Kidney (tissue), 14 donors: ENCODE data around the gene CEP120. TPM values are rescaled to one million over a fixed set of nuclear protein-coding genes. Genes with fewer than 3 reads are reported as not detected.

Source experiments
- DNase-seq, 5 donors: peaks; one replicate each; pipeline ENCODE4 v3.0.0-alpha.2; 2013 to 2020
- FAIRE-seq: peaks from 2 replicates; lab custom pipeline; 2012; peaks lifted over from hg19 to GRCh38; lab: Jason Lieb, UNC
- H3K27ac ChIP-seq, 2 donors: one replicate each; pipeline ENCODE4 v1.7.0; 2013; ENCODE audit warnings: low read depth in 2 of 2, low read length in 2 of 2, inconsistent platforms in 1 of 2
- H3K27me3 ChIP-seq: one replicate; pipeline ENCODE4 v1.7.1; 2013; ENCODE audit warnings: low read length, inconsistent platforms; ENCODE audit not compliant: control insufficient read depth, insufficient read depth
- H3K36me3 ChIP-seq, 3 donors: one replicate each; pipeline versions ENCODE4 v1.7.0 to v1.7.1; 2013; ENCODE audit warnings: low read length in 3 of 3, control low read depth in 1 of 3, inconsistent platforms in 1 of 3; ENCODE audit not compliant: insufficient read depth in 3 of 3, control insufficient read depth in 2 of 3
- H3K4me1 ChIP-seq, 3 donors: one replicate each; pipeline versions ENCODE4 v1.7.0 to v1.7.1; 2013; ENCODE audit warnings: low read length in 3 of 3, inconsistent platforms in 1 of 3, low read depth in 1 of 3; ENCODE audit not compliant: control insufficient read depth in 2 of 3, insufficient read depth in 2 of 3
- H3K4me3 ChIP-seq, 3 donors: one replicate each; pipeline versions ENCODE4 v1.7.0 to v1.8.1; 2013; ENCODE audit warnings: low read length in 3 of 3, control low read depth in 1 of 3, inconsistent platforms in 1 of 3
- H3K9ac ChIP-seq, 3 donors: one replicate each; pipeline versions ENCODE4 v1.7.0 to v1.7.1; 2013; ENCODE audit warnings: low read length in 3 of 3, control low read depth in 1 of 3, inconsistent platforms in 1 of 3
- H3K9me3 ChIP-seq, 3 donors: one replicate each; pipeline versions ENCODE4 v1.7.0 to v1.7.1; 2013; ENCODE audit warnings: low read length in 3 of 3, control low read depth in 1 of 3, inconsistent platforms in 1 of 3; ENCODE audit not compliant: control insufficient read depth in 2 of 3, insufficient read depth in 1 of 3
- CTCF ChIP-seq: IDR thresholded peaks from 3 replicates; pipeline ENCODE4 v1.5.1; 2012; ENCODE audit warnings: mild to moderate bottlenecking, moderate library complexity, borderline replicate concordance; ENCODE audit not compliant: insufficient read depth; ENCODE audit errors: extremely low read depth
- intact Hi-C: fragments of 100-400 bp; cut with DNase I; formaldehyde crosslinking; loops from one replicate; pipeline ENCODE4 v1.11.1; 2022
- polyA plus RNA-seq: library from polyadenylated mRNA; stranded (reverse); fragments of 350-450 nt; fragmentation: Illumina TruSeq; extraction: RNeasy Lipid Tissue Mini Kit (QIAGEN cat#74804); gene quantifications from one replicate; pipeline ENCODE4 v1.2.3, GENCODE V29; 2014; ENCODE audit warnings: low read depth, low replicate concordance; ENCODE audit not compliant: insufficient read depth
- total RNA-seq: library from RNA; stranded (reverse); fragmentation: NEBNext Ultra II Directional; extraction: Animal tissue kit (Norgen Biotek cat#: 25700); gene quantifications from one replicate; pipeline ENCODE4 v1.2.1, GENCODE V29; 2021
- donor health status: control.
- donor health status: control.
- donor health status: control.
- donor health status: control.
- donor health status: control.
- donor health status: DM: yes; HTN: yes; CAD: no.
- donor health status: Normal renal cell carcinoma (clear cell type).

Gene CEP120
- total and polyA plus RNA-seq, 2 donors from 2014 or later = 4.6 to 22.1 TPM

GRCh38 chr5:123448743-123449142, 25.5 kb upstream of the CEP120 start:
- H3K36me3 ChIP-seq = no peaks in the 10 kb centered on the region
- H3K9ac ChIP-seq = no peak overlapping the region
- intact Hi-C loops = no loop called here
- no peaks in the 10 kb centered on the region for H3K9me3 ChIP-seq
- TF ChIP-seq CTCF = no peak
- no peaks in the 10 kb centered on the region for H3K4me1 ChIP-seq
- no peak overlapping the region for H3K27ac ChIP-seq
- DNase-seq (no peak), FAIRE-seq (no peak)
- H3K27me3 ChIP-seq = no peaks in the 10 kb centered on the region
- no peak overlapping the region for H3K4me3 ChIP-seq

DNA sequence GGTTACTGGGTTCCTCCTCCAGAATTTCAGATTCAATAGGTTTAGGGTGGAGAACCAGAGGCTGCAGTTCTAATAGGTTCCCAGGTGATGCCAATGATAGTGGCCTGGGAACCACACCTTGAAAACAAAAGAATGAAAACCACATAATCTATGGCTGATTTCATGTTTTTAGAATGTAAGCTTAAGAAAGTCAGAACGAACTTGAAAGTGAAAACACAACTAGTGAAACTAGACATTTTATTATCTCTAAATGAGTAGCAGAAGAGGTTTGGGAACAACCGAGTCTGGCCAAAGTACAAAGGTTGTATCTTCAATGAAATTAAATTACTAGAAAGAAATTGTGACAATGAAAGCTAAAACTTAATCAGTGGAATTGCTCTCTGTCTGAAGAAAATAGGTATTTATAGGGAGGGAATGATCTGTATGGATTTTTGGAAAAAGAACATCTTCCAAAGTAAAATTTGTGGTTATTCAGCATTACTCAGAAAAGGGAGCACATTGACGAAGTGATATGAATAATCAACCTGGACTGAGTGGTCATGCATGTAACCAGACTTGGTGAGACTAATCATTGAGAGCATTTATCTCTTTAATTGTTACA, 24.9 kb upstream of the CEP120 start:
- no peaks in the 10 kb centered on the region for H3K27me3 ChIP-seq
- intact Hi-C loops = no loop called here
- no peak overlapping the region for H3K27ac ChIP-seq
- no peaks in the 10 kb centered on the region for H3K9me3 ChIP-seq
- H3K36me3 ChIP-seq = no peaks in the 10 kb centered on the region
- H3K4me3 ChIP-seq = no peak overlapping the region
- H3K9ac ChIP-seq = no peak overlapping the region
- FAIRE-seq (no peak), DNase-seq (no peak)
- no peak for TF ChIP-seq CTCF
- H3K4me1 ChIP-seq = no peaks in the 10 kb centered on the region

DNA sequence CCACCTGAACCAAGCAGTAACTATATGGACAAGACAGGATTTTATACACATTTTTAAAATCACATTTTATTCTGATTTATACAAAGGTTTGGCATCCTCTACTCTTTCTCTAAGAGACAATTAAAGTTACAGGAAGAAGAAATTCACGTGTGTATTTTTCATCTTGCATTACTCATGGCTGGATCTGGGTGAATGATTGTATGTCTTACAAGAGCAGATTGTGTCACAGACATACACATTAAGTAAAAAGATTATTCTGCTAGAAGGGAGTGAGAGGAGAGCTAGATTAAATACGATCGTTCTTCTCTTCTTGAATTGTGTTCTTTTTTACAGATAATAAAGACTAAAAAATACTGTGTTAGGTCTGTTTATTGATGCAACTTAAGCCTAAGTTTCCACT, 20.8 kb upstream of the CEP120 start:
- TF ChIP-seq CTCF = no peak
- H3K36me3 ChIP-seq = no peaks in the 10 kb centered on the region
- no peak for FAIRE-seq

DNA sequence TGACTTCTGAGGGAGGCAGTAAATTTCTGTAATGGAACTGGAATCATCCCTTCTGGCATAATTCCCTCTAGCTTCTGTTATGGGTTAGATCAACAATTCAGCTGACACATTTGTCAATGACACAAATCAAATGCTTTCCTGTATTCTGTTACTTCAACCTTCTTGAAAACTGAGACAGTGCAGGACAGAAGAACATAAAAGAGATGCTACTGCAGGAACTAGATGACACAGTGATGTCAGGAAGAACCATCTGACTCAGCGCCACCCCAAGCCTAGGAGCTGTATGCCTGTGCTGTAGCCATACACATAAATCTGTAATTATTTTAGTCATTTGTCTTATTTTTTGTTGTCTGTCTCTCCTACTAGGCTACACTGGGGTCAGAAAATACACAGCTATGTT, 18.2 kb upstream of the CEP120 start:
- Histone ChIP-seq H3K4me3 (no peak overlapping the region), H3K27ac (no peak overlapping the region), H3K9ac (no peak overlapping the region), H3K9me3 (no peaks in the 10 kb centered on the region), H3K4me1 (no peaks in the 10 kb centered on the region), H3K36me3 (no peaks in the 10 kb centered on the region), H3K27me3 (no peaks in the 10 kb centered on the region)
- intact Hi-C loops = no loop called here
- FAIRE-seq = no peak
- no peak for DNase-seq
- TF ChIP-seq CTCF = no peak

More for the DNA sequence above, 20.8 kb upstream of the CEP120 start:
- Histone ChIP-seq H3K27me3 (no peaks in the 10 kb centered on the region), H3K9me3 (no peaks in the 10 kb centered on the region), H3K27ac (no peak overlapping the region), H3K4me3 (no peak overlapping the region), H3K4me1 (no peaks in the 10 kb centered on the region), H3K9ac (no peak overlapping the region)
- intact Hi-C loops = no loop called here
- DNase-seq = no peak
